H1 (cell line): ENCODE results near the gene RNFT1. TPM values are rescaled to one million over a fixed set of nuclear protein-coding genes. Genes with fewer than 3 reads are reported as not detected.

Experiments
- CTCF ChIA-PET: fragments of 300-600 bp; sonication (Branson Sonifier 250); formaldehyde crosslinking; loops from one replicate; lab custom pipeline; 2021; ENCODE audit not compliant: partially characterized antibody; lab: Charles Lee
- POLR2A ChIA-PET: fragments of 300-600 bp; sonication (Branson Sonifier 250); formaldehyde crosslinking; loops from one replicate; lab custom pipeline; 2021; ENCODE audit warnings: inconsistent platforms; ENCODE audit not compliant: partially characterized antibody; lab: Charles Lee
- DNase-seq, 2 experiments: peaks; one replicate each; pipeline versions ENCODE4 v3.0.0 to v3.0.0-alpha.2; 2010 to 2022; ENCODE audit warnings: low spot score in 2 of 2, low read depth in 1 of 2, mixed read lengths in 1 of 2
- FAIRE-seq: peaks from 2 replicates; lab custom pipeline; 2011; peaks lifted over from hg19 to GRCh38; lab: Jason Lieb, UNC
- H2AFZ ChIP-seq: 2 replicates; pipeline ENCODE4 v1.8.1; 2012; ENCODE audit warnings: low read length, inconsistent platforms
- H2AK5ac ChIP-seq: 2 replicates; pipeline ENCODE4 v1.6.1; 2013; ENCODE audit warnings: low read depth, low read length
- H2BK120ac ChIP-seq: replicated peaks from 2 replicates; pipeline ENCODE3; 2013; ENCODE audit warnings: low read depth, low read length, inconsistent platforms
- H2BK12ac ChIP-seq: 2 replicates; pipeline ENCODE4 v1.6.1; 2013; ENCODE audit warnings: low read depth, low read length
- H2BK15ac ChIP-seq: 2 replicates; pipeline ENCODE4 v1.6.1; 2013; ENCODE audit warnings: low read length
- H2BK20ac ChIP-seq: 2 replicates; pipeline ENCODE4 v1.6.1; 2013; ENCODE audit warnings: low read length
- H2BK5ac ChIP-seq: 2 replicates; pipeline ENCODE4 v1.6.1; 2013; ENCODE audit warnings: low read depth, low read length
- H3K14ac ChIP-seq: 2 replicates; pipeline ENCODE4 v1.6.1; 2013; ENCODE audit warnings: inconsistent platforms; ENCODE audit not compliant: insufficient read length
- H3K18ac ChIP-seq: 2 replicates; pipeline ENCODE4 v1.6.1; 2013; ENCODE audit warnings: low read length; ENCODE audit errors: extremely low read depth
- H3K23ac ChIP-seq: 2 replicates; pipeline ENCODE4 v1.6.1; 2013; ENCODE audit warnings: inconsistent platforms; ENCODE audit not compliant: insufficient read length
- H3K23me2 ChIP-seq: 2 replicates; pipeline ENCODE4 v1.6.1; 2013; ENCODE audit warnings: low read depth, low read length
- H3K27ac ChIP-seq: 2 replicates; pipeline ENCODE4 v1.6.1; 2011; ENCODE audit warnings: low read depth, low read length, inconsistent platforms
- H3K27me3 ChIP-seq, 4 experiments: replicated peaks in 1 of 4; 1 replicate in 1 of 4; 2 replicates in 3 of 4; pipeline versions ENCODE4 v1.6.1 to v1.8.1; 2011 to 2013; ENCODE audit warnings: low read length in 3 of 4, mild to moderate bottlenecking in 3 of 4, inconsistent platforms in 2 of 4, mixed read lengths in 2 of 4, moderate library complexity in 1 of 4; ENCODE audit not compliant: control insufficient read depth in 3 of 4, insufficient read depth in 3 of 4; ENCODE audit errors: extremely low read depth in 1 of 4
- H3K36me3 ChIP-seq, 4 experiments: 2 replicates each; pipeline versions ENCODE4 v1.6.1 to v1.8.1; 2011 to 2013; ENCODE audit warnings: mild to moderate bottlenecking in 4 of 4, low read length in 3 of 4, moderate library complexity in 2 of 4, control low read depth in 1 of 4, inconsistent platforms in 1 of 4; ENCODE audit not compliant: insufficient read depth in 4 of 4, control insufficient read depth in 2 of 4
- H3K4ac ChIP-seq: replicated peaks from 2 replicates; pipeline ENCODE3; 2013; ENCODE audit warnings: low read length, low read depth, mixed read lengths, inconsistent platforms; ENCODE audit not compliant: insufficient read length
- H3K4me1 ChIP-seq, 4 experiments: replicated peaks in 1 of 4; 1 replicate in 1 of 4; 2 replicates in 3 of 4; pipeline versions ENCODE4 v1.6.1 to v1.8.1; 2011 to 2013; ENCODE audit warnings: low read length in 3 of 4, inconsistent platforms in 2 of 4, mixed read lengths in 1 of 4; ENCODE audit not compliant: insufficient read depth in 4 of 4, control insufficient read depth in 3 of 4
- H3K4me2 ChIP-seq, 2 experiments: 2 replicates each; pipeline versions ENCODE4 v1.6.1 to v1.8.1; 2011 to 2013; ENCODE audit warnings: low read depth in 2 of 2, low read length in 2 of 2, control low read depth in 1 of 2, inconsistent platforms in 1 of 2, mild to moderate bottlenecking in 1 of 2; ENCODE audit not compliant: insufficient read depth in 1 of 2
- H3K4me3 ChIP-seq, 4 experiments: fragments of 200-600, 300-600 bp in 1 of 4; sonication (generic), shearing (Covaris generic), sonication (Bioruptor Twin) in 1 of 4; 2 replicates each; pipeline versions ENCODE4 v1.5.1 to v1.8.1; 2011 to 2016; ENCODE audit warnings: low read length in 4 of 4, low read depth in 3 of 4, control low read depth in 2 of 4, inconsistent platforms in 2 of 4, mild to moderate bottlenecking in 2 of 4, mixed read lengths in 1 of 4, moderate library complexity in 1 of 4; ENCODE audit not compliant: insufficient read depth in 2 of 4; ENCODE audit errors: extremely low read depth in 1 of 4
- H3K56ac ChIP-seq: replicated peaks from 2 replicates; pipeline ENCODE3; 2013; ENCODE audit warnings: low read depth, mild to moderate bottlenecking, mixed read lengths, low read length, inconsistent platforms; ENCODE audit not compliant: insufficient read length
- H3K79me1 ChIP-seq: 2 replicates; pipeline ENCODE4 v1.6.1; 2013; ENCODE audit warnings: low read depth, low read length, control low read depth
- H3K79me2 ChIP-seq, 2 experiments: 2 replicates each; pipeline versions ENCODE4 v1.6.1 to v1.8.1; 2012 to 2013; ENCODE audit warnings: low read length in 2 of 2, mild to moderate bottlenecking in 2 of 2, inconsistent platforms in 1 of 2; ENCODE audit not compliant: insufficient read depth in 2 of 2, control insufficient read depth in 1 of 2
- H3K9ac ChIP-seq, 4 experiments: replicated peaks in 1 of 4; 1 replicate in 1 of 4; 2 replicates in 3 of 4; pipeline versions ENCODE4 v1.6.1 to v1.8.1; 2011 to 2013; ENCODE audit warnings: low read depth in 3 of 4, low read length in 3 of 4, control low read depth in 2 of 4, mild to moderate bottlenecking in 2 of 4, moderate library complexity in 2 of 4, inconsistent platforms in 1 of 4; ENCODE audit errors: extremely low read depth in 1 of 4
- H3K9me3 ChIP-seq, 2 experiments: 2 replicates each; pipeline versions ENCODE4 v1.6.1 to v1.8.1; 2012 to 2013; ENCODE audit warnings: mild to moderate bottlenecking in 2 of 2, moderate library complexity in 2 of 2, control low read depth in 1 of 2, inconsistent platforms in 1 of 2, low read depth in 1 of 2, low read length in 1 of 2, mixed read lengths in 1 of 2; ENCODE audit not compliant: insufficient read depth in 2 of 2
- H4K20me1 ChIP-seq, 2 experiments: replicated peaks in 1 of 2; 2 replicates each; pipeline versions ENCODE3 to v1.8.1; 2011 to 2013; ENCODE audit warnings: inconsistent platforms in 2 of 2, low read length in 2 of 2, mild to moderate bottlenecking in 1 of 2; ENCODE audit not compliant: insufficient read depth in 2 of 2, control insufficient read depth in 1 of 2
- H4K5ac ChIP-seq: 2 replicates; pipeline ENCODE4 v1.6.1; 2013; ENCODE audit warnings: low read length, low read depth, mixed read lengths, inconsistent platforms; ENCODE audit not compliant: insufficient read length
- H4K8ac ChIP-seq: 2 replicates; pipeline ENCODE4 v1.8.0; 2013; ENCODE audit warnings: mild to moderate bottlenecking, moderate library complexity, low read length, inconsistent platforms; ENCODE audit not compliant: insufficient read depth; ENCODE audit errors: extremely low read depth
- H4K91ac ChIP-seq: replicated peaks from 2 replicates; pipeline ENCODE3; 2013; ENCODE audit warnings: low read length, mixed read lengths, inconsistent platforms; ENCODE audit not compliant: insufficient read length
- ASH2L ChIP-seq: fragments of 200-600, 300-600 bp; sonication (generic); IDR thresholded peaks from one replicate; pipeline ENCODE4 v1.7.1; 2017; ENCODE audit warnings: low read length
- CREB1 ChIP-seq: IDR thresholded peaks from 2 replicates; pipeline ENCODE4 v1.6.1; 2012; ENCODE audit warnings: inconsistent platforms
- GTF2F1 ChIP-seq: IDR thresholded peaks from 2 replicates; pipeline ENCODE4 v1.6.1; 2012; ENCODE audit warnings: low read depth, low read length, improper control_type of control experiment, borderline replicate concordance
- HDAC6 ChIP-seq: IDR thresholded peaks from one replicate; pipeline ENCODE4 v1.7.1; 2012; ENCODE audit warnings: low read depth, mild to moderate bottlenecking, inconsistent platforms, low read length, moderate library complexity
- NANOG ChIP-seq: IDR thresholded peaks from 2 replicates; pipeline ENCODE4 v1.6.1; 2011; ENCODE audit warnings: low read length, low read depth, mild to moderate bottlenecking, inconsistent platforms; ENCODE audit not compliant: insufficient read depth, poor library complexity, severe bottlenecking
- RBBP5 ChIP-seq: IDR thresholded peaks from 2 replicates; pipeline ENCODE4 v1.7.1; 2012; ENCODE audit warnings: low read depth, mild to moderate bottlenecking, inconsistent platforms, low read length, moderate library complexity, borderline replicate concordance
- TEAD4 ChIP-seq: IDR thresholded peaks from 2 replicates; pipeline ENCODE4 v1.6.1; 2012; ENCODE audit warnings: low read depth, low read length, inconsistent platforms, mixed read lengths
- WGBS, 2 experiments: shearing (Covaris generic) in 1 of 2; methylation state at CpG; one replicate each; pipeline versions ENCODE4 v1.1.6 to v1.1.7; 2013 to 2015; ENCODE audit warnings: low lambda C conversion rate in 2 of 2, mixed read lengths in 2 of 2, inconsistent platforms in 1 of 2, low coverage in 1 of 2, missing lambda C conversion rate in 1 of 2; ENCODE audit not compliant: insufficient replicate concordance in 2 of 2, insufficient coverage in 1 of 2, insufficient read length in 1 of 2; ENCODE audit errors: extremely low coverage in 1 of 2, missing lambda C conversion rate in 1 of 2; 5-methylcytosine and 5-hydroxymethylcytosine counted together
- polyA plus RNA-seq, 7 experiments: library from polyadenylated mRNA; depleted of rRNA in 3 of 7; stranded (reverse) in 5 of 7; unstranded in 2 of 7; fragments of >200 nt in 5 of 7; fragments of 200-250 nt in 2 of 7; gene quantifications; 1 replicate in 5 of 7; 2 replicates in 1 of 7; 4 replicates in 1 of 7; pipeline versions ENCODE4 v1.2.1 to v1.2.3, GENCODE V29; 2011 to 2013; ENCODE audit warnings: missing spikeins in 2 of 7, mixed read lengths in 2 of 7
- total RNA-seq: library from RNA; stranded (reverse); fragmentation: NEBNext Ultra II Directional; extraction: Animal tissue kit (Norgen Biotek cat#: 25700); gene quantifications from 2 replicates; pipeline ENCODE4 v1.2.1, GENCODE V29; 2021
- TF ChIP-seq, protein P1 (sequence below), 3 experiments: IDR thresholded peaks; 1 replicate in 2 of 3; 2 replicates in 1 of 3; pipeline versions ENCODE4 v1.5.1 to v1.6.1; 2011; ENCODE audit warnings: low read length in 3 of 3, mild to moderate bottlenecking in 3 of 3, inconsistent platforms in 2 of 3, low read depth in 1 of 3, moderate library complexity in 1 of 3; ENCODE audit not compliant: insufficient read depth in 1 of 3; ENCODE audit errors: control extremely low read depth in 1 of 3
- TF ChIP-seq, protein P2 (sequence below): IDR thresholded peaks from 2 replicates; pipeline ENCODE4 v1.6.1; 2012; ENCODE audit warnings: low read length, inconsistent platforms
- TF ChIP-seq, protein P3 (sequence below): IDR thresholded peaks from 2 replicates; pipeline ENCODE4 v1.6.1; 2012; ENCODE audit warnings: inconsistent platforms

RNFT1 gene
- total and polyA plus RNA-seq, 2 of the 8 experiments (the other 6 are each of a cell fraction or from before 2014, with no cell fraction given), result 3.0 to 5.2 TPM

DNA sequence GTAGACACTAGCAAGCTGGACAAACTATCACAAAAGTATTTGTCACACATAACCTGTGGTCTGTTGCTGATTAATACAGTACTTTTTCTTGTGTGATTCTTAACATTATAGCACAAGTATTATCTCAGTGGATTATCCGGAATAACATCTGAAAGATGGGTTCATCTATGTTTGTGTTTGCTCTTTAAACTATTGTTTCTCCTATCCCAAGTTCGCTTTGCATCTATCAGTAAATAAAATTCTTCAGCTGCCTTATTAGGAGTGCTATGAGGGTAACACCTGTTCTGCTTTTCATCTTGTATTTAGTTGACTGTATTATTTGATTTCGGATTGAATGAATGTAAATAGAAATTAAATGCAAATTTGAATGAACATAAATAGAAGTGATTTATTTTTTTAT, 14.5 kb downstream of the RNFT1 start:
- no peaks in the 10 kb centered on the region for H3K79me1 ChIP-seq
- H2BK20ac ChIP-seq, result no peak overlapping the region
- H2AFZ ChIP-seq, result no peak overlapping the region
- H4K5ac ChIP-seq, result no peak overlapping the region
- H3K4me3 ChIP-seq, result no peak overlapping the region
- H3K9me3 ChIP-seq, result no peaks in the 10 kb centered on the region
- H3K4me1 ChIP-seq, result no peaks in the 10 kb centered on the region
- H4K91ac ChIP-seq, result no peak overlapping the region
- H4K8ac ChIP-seq, result no peak overlapping the region
- no peak overlapping the region for H2BK12ac ChIP-seq
- no peak overlapping the region for H3K18ac ChIP-seq
- no peak overlapping the region for H3K23ac ChIP-seq
- H3K27me3 ChIP-seq, result no peaks in the 10 kb centered on the region
- FAIRE-seq, result no peak
- H2BK5ac ChIP-seq, result no peak overlapping the region
- H2BK120ac ChIP-seq, result no peak overlapping the region
- H4K20me1 ChIP-seq, result no peaks in the 10 kb centered on the region
- H3K4ac ChIP-seq, result no peak overlapping the region
- H3K23me2 ChIP-seq, result no peaks in the 10 kb centered on the region
- no peak for DNase-seq
- H3K36me3 ChIP-seq, result peaks cover 2 to 12% (median 3%) of the 10 kb centered on the region in 4 experiments; a peak in 5 of 8 replicates
- H3K9ac ChIP-seq, result no peak overlapping the region
- no peaks in the 10 kb centered on the region for H3K79me2 ChIP-seq
- ChIA-PET POLR2A (interaction anchor here (1.1 kb wide), 1 partner anchor 10 kb away, joined by 3 read pairs; no protein-coding TSS in a partner anchor), CTCF (interaction anchor here (1.6 kb wide), 1 partner anchor 36 kb away, joined by 3 read pairs; no protein-coding TSS in a partner anchor)
- no peak overlapping the region for H2AK5ac ChIP-seq
- no peak overlapping the region for H3K56ac ChIP-seq
- H2BK15ac ChIP-seq, result no peak overlapping the region
- H3K14ac ChIP-seq, result no peak overlapping the region
- no peak overlapping the region for H3K27ac ChIP-seq
- 91% methylated on average over 3 of the region's 3 CpGs; no CpG with 5 or more reads in 1 of the 2 experiments for WGBS, 2 experiments
- H3K4me2 ChIP-seq, result no peak overlapping the region
- TF ChIP-seq TEAD4, result no peak
- TF ChIP-seq NANOG, result no peak
- TF ChIP-seq HDAC6, result no peak
- TF ChIP-seq GTF2F1, result no peak
- no peak for TF ChIP-seq CREB1
- no peak for TF ChIP-seq RBBP5
- no peak for TF ChIP-seq ASH2L
- TF ChIP-seq, protein P1, sequence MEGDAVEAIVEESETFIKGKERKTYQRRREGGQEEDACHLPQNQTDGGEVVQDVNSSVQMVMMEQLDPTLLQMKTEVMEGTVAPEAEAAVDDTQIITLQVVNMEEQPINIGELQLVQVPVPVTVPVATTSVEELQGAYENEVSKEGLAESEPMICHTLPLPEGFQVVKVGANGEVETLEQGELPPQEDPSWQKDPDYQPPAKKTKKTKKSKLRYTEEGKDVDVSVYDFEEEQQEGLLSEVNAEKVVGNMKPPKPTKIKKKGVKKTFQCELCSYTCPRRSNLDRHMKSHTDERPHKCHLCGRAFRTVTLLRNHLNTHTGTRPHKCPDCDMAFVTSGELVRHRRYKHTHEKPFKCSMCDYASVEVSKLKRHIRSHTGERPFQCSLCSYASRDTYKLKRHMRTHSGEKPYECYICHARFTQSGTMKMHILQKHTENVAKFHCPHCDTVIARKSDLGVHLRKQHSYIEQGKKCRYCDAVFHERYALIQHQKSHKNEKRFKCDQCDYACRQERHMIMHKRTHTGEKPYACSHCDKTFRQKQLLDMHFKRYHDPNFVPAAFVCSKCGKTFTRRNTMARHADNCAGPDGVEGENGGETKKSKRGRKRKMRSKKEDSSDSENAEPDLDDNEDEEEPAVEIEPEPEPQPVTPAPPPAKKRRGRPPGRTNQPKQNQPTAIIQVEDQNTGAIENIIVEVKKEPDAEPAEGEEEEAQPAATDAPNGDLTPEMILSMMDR (IDR thresholded peaks at IDR 0.05; ENCODE audit: control extremely low read depth in 1 of 3, insufficient read depth in 1 of 3, low read depth in 1 of 3, low read length in 3 of 3), result no peak
- TF ChIP-seq, protein P2, sequence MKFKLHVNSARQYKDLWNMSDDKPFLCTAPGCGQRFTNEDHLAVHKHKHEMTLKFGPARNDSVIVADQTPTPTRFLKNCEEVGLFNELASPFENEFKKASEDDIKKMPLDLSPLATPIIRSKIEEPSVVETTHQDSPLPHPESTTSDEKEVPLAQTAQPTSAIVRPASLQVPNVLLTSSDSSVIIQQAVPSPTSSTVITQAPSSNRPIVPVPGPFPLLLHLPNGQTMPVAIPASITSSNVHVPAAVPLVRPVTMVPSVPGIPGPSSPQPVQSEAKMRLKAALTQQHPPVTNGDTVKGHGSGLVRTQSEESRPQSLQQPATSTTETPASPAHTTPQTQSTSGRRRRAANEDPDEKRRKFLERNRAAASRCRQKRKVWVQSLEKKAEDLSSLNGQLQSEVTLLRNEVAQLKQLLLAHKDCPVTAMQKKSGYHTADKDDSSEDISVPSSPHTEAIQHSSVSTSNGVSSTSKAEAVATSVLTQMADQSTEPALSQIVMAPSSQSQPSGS, result no peak
- TF ChIP-seq, protein P3, sequence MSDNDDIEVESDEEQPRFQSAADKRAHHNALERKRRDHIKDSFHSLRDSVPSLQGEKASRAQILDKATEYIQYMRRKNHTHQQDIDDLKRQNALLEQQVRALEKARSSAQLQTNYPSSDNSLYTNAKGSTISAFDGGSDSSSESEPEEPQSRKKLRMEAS, result no peak
